Common myeloid progenitor, CD34-positive (primary cell): Measurements from ENCODE around the gene KSR2.

Experiments used
- CTCF ChIA-PET: fragments of 350-600 bp; sonication (Branson Sonifier 250); formaldehyde crosslinking; loops from one replicate; lab custom pipeline; 2021; ENCODE audit warnings: antibody characterized with exemption; lab: Charles Lee
- POLR2A ChIA-PET: fragments of 350-600 bp; sonication (Branson Sonifier 250); formaldehyde crosslinking; loops from one replicate; lab custom pipeline; 2021; ENCODE audit warnings: antibody characterized with exemption; lab: Charles Lee
- DNase-seq, 3 donors: peaks; one replicate each; pipeline versions ENCODE4 v3.0.0 to v3.0.0-alpha.2; 2013
- H3K27ac ChIP-seq, 2 experiments: 1 replicate in 1 of 2; 2 replicates in 1 of 2; pipeline ENCODE4 v1.7.0; 2013; ENCODE audit warnings: inconsistent platforms in 2 of 2, low read length in 2 of 2, mild to moderate bottlenecking in 2 of 2, low read depth in 1 of 2, moderate library complexity in 1 of 2; ENCODE audit not compliant: severe bottlenecking in 2 of 2, insufficient read depth in 1 of 2, poor library complexity in 1 of 2
- H3K27me3 ChIP-seq, 5 experiments: replicated peaks in 2 of 5; 1 replicate in 3 of 5; 2 replicates in 2 of 5; pipeline versions ENCODE4 v1.6.1 to v1.7.0; 2013; ENCODE audit warnings: low read length in 4 of 5, mild to moderate bottlenecking in 2 of 5, moderate library complexity in 2 of 5, inconsistent platforms in 1 of 5; ENCODE audit not compliant: insufficient read depth in 5 of 5, control insufficient read depth in 4 of 5
- H3K36me3 ChIP-seq, 4 experiments: 1 replicate in 2 of 4; 2 replicates in 2 of 4; pipeline versions ENCODE4 v1.6.1 to v1.7.0; 2013; ENCODE audit warnings: low read length in 3 of 4, control low read depth in 1 of 4, mild to moderate bottlenecking in 1 of 4; ENCODE audit not compliant: control insufficient read depth in 4 of 4, insufficient read depth in 4 of 4
- H3K4me1 ChIP-seq, 4 experiments: 1 replicate in 3 of 4; 2 replicates in 1 of 4; pipeline versions ENCODE4 v1.6.1 to v1.7.1; 2013; ENCODE audit warnings: low read length in 3 of 4, mild to moderate bottlenecking in 3 of 4, control low read depth in 1 of 4, inconsistent platforms in 1 of 4, moderate library complexity in 1 of 4; ENCODE audit not compliant: control insufficient read depth in 4 of 4, insufficient read depth in 4 of 4; ENCODE audit errors: control extremely low read depth in 1 of 4
- H3K4me3 ChIP-seq, 7 experiments: 1 replicate in 4 of 7; 2 replicates in 3 of 7; pipeline versions ENCODE4 v1.5.1 to v1.7.0; 2013; ENCODE audit warnings: mild to moderate bottlenecking in 7 of 7, low read length in 6 of 7, moderate library complexity in 6 of 7, inconsistent platforms in 2 of 7, low read depth in 2 of 7, control low read depth in 1 of 7; ENCODE audit not compliant: insufficient read depth in 4 of 7, control insufficient read depth in 1 of 7; ENCODE audit errors: extremely low read depth in 1 of 7
- H3K9me3 ChIP-seq, 5 experiments: 1 replicate in 4 of 5; 2 replicates in 1 of 5; pipeline versions ENCODE4 v1.6.1 to v1.7.1; 2013; ENCODE audit warnings: low read length in 4 of 5, mild to moderate bottlenecking in 2 of 5, inconsistent platforms in 1 of 5, low read depth in 1 of 5, moderate library complexity in 1 of 5; ENCODE audit not compliant: control insufficient read depth in 4 of 5, insufficient read depth in 2 of 5; ENCODE audit errors: control extremely low read depth in 1 of 5
- WGBS: methylation state at CpG from one replicate; pipeline ENCODE4 v1.1.5; 2013; ENCODE audit not compliant: insufficient coverage; 5-methylcytosine and 5-hydroxymethylcytosine counted together

Gene KSR2

GRCh38 chr12:117408161-117408791 is 560.5 kb downstream of the KSR2 start:
- DNase-seq: no peak
- CTCF ChIA-PET: no interaction called here

GRCh38 chr12:117404940-117405339 is 563.9 kb downstream of the KSR2 start:
- POLR2A ChIA-PET: no interaction called here
- no peak for DNase-seq
- peaks cover 0 to 4% (median 0%) of the 10 kb centered on the region in 5 experiments for H3K27me3 ChIP-seq

More at GRCh38 chr12:117408161-117408791, 560.5 kb downstream of the KSR2 start:
- no peak overlapping the region for H3K27ac ChIP-seq
- H3K9me3 ChIP-seq: peaks cover 0 to 7% (median 0%) of the 10 kb centered on the region in 5 experiments
- H3K27me3 ChIP-seq: peaks cover 0 to 4% (median 0%) of the 10 kb centered on the region in 5 experiments
- WGBS: 50% methylated on average over 7 of the region's 11 CpGs
- no peaks in the 10 kb centered on the region for H3K4me1 ChIP-seq
- H3K36me3 ChIP-seq: no peaks in the 10 kb centered on the region
- H3K4me3 ChIP-seq: no peak overlapping the region
- POLR2A ChIA-PET: no interaction called here

GRCh38 chr12:117404203-117404853 is 564.5 kb downstream of the KSR2 start:
- 78% methylated on average over 4 of the region's 4 CpGs for WGBS
- H3K9me3 ChIP-seq: peaks cover 0 to 7% (median 0%) of the 10 kb centered on the region in 5 experiments
- H3K27me3 ChIP-seq: peaks cover 0 to 4% (median 0%) of the 10 kb centered on the region in 5 experiments
- DNase-seq: no peak
- H3K4me1 ChIP-seq: no peaks in the 10 kb centered on the region
- CTCF ChIA-PET: no interaction called here
- no peak overlapping the region for H3K27ac ChIP-seq
- no peaks in the 10 kb centered on the region for H3K36me3 ChIP-seq
- POLR2A ChIA-PET: no interaction called here
- no peak overlapping the region for H3K4me3 ChIP-seq

More at GRCh38 chr12:117404940-117405339, 563.9 kb downstream of the KSR2 start:
- H3K9me3 ChIP-seq: peaks cover 0 to 7% (median 0%) of the 10 kb centered on the region in 5 experiments
- no peaks in the 10 kb centered on the region for H3K4me1 ChIP-seq
- CTCF ChIA-PET: no interaction called here
- WGBS: 91% methylated on average over 7 of the region's 7 CpGs
- H3K27ac ChIP-seq: no peak overlapping the region
- H3K4me3 ChIP-seq: no peak overlapping the region
- H3K36me3 ChIP-seq: no peaks in the 10 kb centered on the region

GRCh38 chr12:117403586-117404139 is 565.1 kb downstream of the KSR2 start:
- CTCF ChIA-PET: no interaction called here
- H3K4me3 ChIP-seq: no peak overlapping the region
- 87% methylated on average over 3 of the region's 3 CpGs for WGBS
- H3K36me3 ChIP-seq: no peaks in the 10 kb centered on the region
- DNase-seq: no peak
- no peak overlapping the region for H3K27ac ChIP-seq
- POLR2A ChIA-PET: no interaction called here
- H3K9me3 ChIP-seq: peaks cover 0 to 7% (median 0%) of the 10 kb centered on the region in 5 experiments
- H3K4me1 ChIP-seq: no peaks in the 10 kb centered on the region
- H3K27me3 ChIP-seq: peaks cover 0 to 4% (median 0%) of the 10 kb centered on the region in 5 experiments
